Measurements from ENCODE around the gene PPARA. TPM values are rescaled to one million over a fixed set of nuclear protein-coding genes. Genes with fewer than 3 reads are reported as not detected.

Gene PPARA
- total RNA-seq, 1 experiment from 2014 or later: 14.5 TPM

GRCh38 chr22:46267431-46268279 is 117.3 kb downstream of the PPARA start, which contains the start of gene TTC38:
TSS of gene TTC38 (plus strand) at chr22:46268008. CDS start at chr22:46268040, 32 bp downstream.
- peak within 1 kb of the TSS; percentile 34 for H2AFZ ChIP-seq (ENCODE audit: low read depth, low read length, poor library complexity, severe bottlenecking)
- H3K79me2 ChIP-seq (ENCODE audit: insufficient read depth, low read length): peaks cover 4% of the 10 kb centered on the region; the same call in 1 of the 2 replicates
- ChIA-PET CTCF (no interaction called here), POLR2A (interaction anchor here (0.7 to 1.6 kb wide), 6 partner anchors 8 to 44 kb away, joined by 3 to 9 read pairs (median 4); partner anchors contain the start of gene CDPF1), RAD21 (ENCODE audit: low non-redundant PET in 1 of 2, low total read pairs in 2 of 2, uncharacterized antibody in 2 of 2, unreplicated experiment in 2 of 2) (interaction anchor here (0.6 to 1.2 kb wide), 2 partner anchors 19 to 108 kb away, joined by 5 to 6 read pairs; no protein-coding TSS in a partner anchor)
- no peaks in the 10 kb centered on the region for H4K20me1 ChIP-seq (ENCODE audit: insufficient read depth)
- H3K9me2 ChIP-seq (ENCODE audit: insufficient read depth): no peaks in the 10 kb centered on the region
- H3K27ac ChIP-seq (ENCODE audit: low read depth, low read length): peak within 1 kb of the TSS; percentile 69
- ATAC-seq (peak; percentile 96), DNase-seq (ENCODE audit: low read depth, low spot score) (peak; percentile 75)
- peaks cover 8 to 25% of the 10 kb centered on the region in 2 experiments for H3K4me1 ChIP-seq (ENCODE audit: control insufficient read depth in 1 of 2, insufficient read depth in 2 of 2, low read length in 2 of 2)
- peak within 1 kb of the TSS; percentile 81 for H3K4me2 ChIP-seq (ENCODE audit: low read length)
- intact Hi-C loops (cut with micrococcal nuclease): no loop called here
- no TSS peak for BruUV-seq (replicated peaks)
- peaks cover 0 to 5% of the 10 kb centered on the region in 2 experiments; a peak in 1 of 4 replicates for H3K36me3 ChIP-seq (ENCODE audit: control insufficient read depth in 1 of 2, insufficient read depth in 2 of 2, low read length in 2 of 2)
- peak within 1 kb of the TSS; percentile 89 to 98 for H3K4me3 ChIP-seq (replicated peaks in 1 of 2; ENCODE audit: low read depth in 1 of 2, low read length in 2 of 2)
- H3K27me3 ChIP-seq (ENCODE audit: insufficient read depth, low read length): no peaks in the 10 kb centered on the region
- H3K9me3 ChIP-seq (ENCODE audit: control insufficient read depth in 1 of 2, insufficient read depth in 1 of 2, low read depth in 1 of 2, low read length in 2 of 2): no peaks in the 10 kb centered on the region
- peak within 1 kb of the TSS; percentile 87 for H3K9ac ChIP-seq (ENCODE audit: low read length)
- no peak for TF ChIP-seq SRF (IDR thresholded peaks at IDR 0.05; ENCODE audit: low read depth)
- TF ChIP-seq POLR2A (IDR thresholded peaks at IDR 0.05; ENCODE audit: borderline replicate concordance, extremely low read depth, insufficient read depth, insufficient read length): peak; percentile 80
- no peak for TF ChIP-seq CTCF (IDR thresholded peaks at IDR 0.05 in 2 of 3, conservative IDR thresholded peaks at IDR 0.05 in 1 of 3; ENCODE audit: borderline replicate concordance in 1 of 3, insufficient read depth in 1 of 3, low read depth in 2 of 3, low read length in 2 of 3)
- no peak for TF ChIP-seq REST (IDR thresholded peaks at IDR 0.05; ENCODE audit: low read depth)
- TF ChIP-seq POLR2AphosphoS5 (IDR thresholded peaks at IDR 0.05; ENCODE audit: low read depth, low read length): peak; percentile 91
- TF ChIP-seq ZFX (IDR thresholded peaks at IDR 0.05): peak; percentile 72
- no peak for TF ChIP-seq FOSL1 (IDR thresholded peaks at IDR 0.05; ENCODE audit: low read depth)
- peak; percentile 35; the same call in 1 of the 2 replicates for TF ChIP-seq EGR1 (IDR thresholded peaks at IDR 0.05; ENCODE audit: low read depth)
- no peak for TF ChIP-seq ZNF274 (IDR thresholded peaks at IDR 0.05; ENCODE audit: low read depth, low read length)
- TF ChIP-seq ELF1 (IDR thresholded peaks at IDR 0.05; ENCODE audit: borderline replicate concordance, low read depth): no peak
- TF ChIP-seq ATF3 (IDR thresholded peaks at IDR 0.05): no peak
- no peak for TF ChIP-seq RAD21 (IDR thresholded peaks at IDR 0.05; ENCODE audit: low read depth)
- TF ChIP-seq ZBTB33 (IDR thresholded peaks at IDR 0.05; ENCODE audit: extremely low read depth, insufficient replicate concordance, low read length): no peak
- peak; percentile 94 for TF ChIP-seq TCF7L2 (IDR thresholded peaks at IDR 0.05; ENCODE audit: borderline replicate concordance, extremely low read depth, insufficient read depth, insufficient read length)
- TF ChIP-seq YY1 (IDR thresholded peaks at IDR 0.05; ENCODE audit: extremely low read depth, insufficient replicate concordance, low read depth, low read length): peak; percentile 86
- TF ChIP-seq EZH2phosphoT487 (IDR thresholded peaks at IDR 0.05; ENCODE audit: borderline replicate concordance): no peak
- TF ChIP-seq CBX3 (IDR thresholded peaks at IDR 0.05; ENCODE audit: low read depth): 0 out of 2 replicates have a peak, but pooled peaks have one; percentile 19
- TF ChIP-seq SIN3A (IDR thresholded peaks at IDR 0.05; ENCODE audit: low read depth): peak; percentile 83
